Trophoblast cell (in vitro differentiated cells and primary cell): ENCODE results near the gene ITGB8.

ENCODE experiments used
- DNase-seq, 2 donors: peaks; one replicate each; pipeline ENCODE4 v3.0.0-alpha.2; 2016
- H2AFZ ChIP-seq: 2 replicates; pipeline ENCODE4 v1.6.1; 2013; ENCODE audit warnings: low read length, moderate library complexity, mild to moderate bottlenecking; ENCODE audit not compliant: insufficient read depth, poor library complexity
- H2AK5ac ChIP-seq: 2 replicates; pipeline ENCODE4 v1.6.1; 2013; ENCODE audit warnings: mild to moderate bottlenecking, low read length
- H2BK120ac ChIP-seq: 2 replicates; pipeline ENCODE4 v1.6.1; 2013; ENCODE audit warnings: low read length, mild to moderate bottlenecking, moderate library complexity; ENCODE audit not compliant: insufficient read depth, poor library complexity
- H2BK12ac ChIP-seq: 2 replicates; pipeline ENCODE4 v1.6.1; 2013; ENCODE audit warnings: mild to moderate bottlenecking, low read length, moderate library complexity
- H2BK5ac ChIP-seq: 2 replicates; pipeline ENCODE4 v1.6.1; 2013; ENCODE audit warnings: low read length, low read depth, moderate library complexity, mild to moderate bottlenecking; ENCODE audit not compliant: poor library complexity
- H3K14ac ChIP-seq: 2 replicates; pipeline ENCODE4 v1.6.1; 2013; ENCODE audit warnings: mild to moderate bottlenecking, low read length
- H3K18ac ChIP-seq: 2 replicates; pipeline ENCODE4 v1.6.1; 2013; ENCODE audit warnings: mild to moderate bottlenecking, low read length
- H3K23ac ChIP-seq: 2 replicates; pipeline ENCODE4 v1.6.1; 2013; ENCODE audit warnings: low read length
- H3K27ac ChIP-seq: 2 replicates; pipeline ENCODE4 v1.5.1; 2013; ENCODE audit warnings: low read depth, mild to moderate bottlenecking, inconsistent platforms, low read length, moderate library complexity
- H3K27me3 ChIP-seq: 2 replicates; pipeline ENCODE4 v1.6.1; 2013; ENCODE audit warnings: inconsistent platforms, mild to moderate bottlenecking, low read length, moderate library complexity; ENCODE audit not compliant: insufficient read depth
- H3K36me3 ChIP-seq, 2 experiments: 1 replicate in 1 of 2; 2 replicates in 1 of 2; pipeline ENCODE4 v1.6.1; 2013; ENCODE audit warnings: low read length in 2 of 2, mild to moderate bottlenecking in 2 of 2, moderate library complexity in 1 of 2; ENCODE audit not compliant: insufficient read depth in 2 of 2, control insufficient read depth in 1 of 2
- H3K4ac ChIP-seq: 2 replicates; pipeline ENCODE4 v1.6.1; 2013; ENCODE audit warnings: low read depth, mild to moderate bottlenecking, low read length, moderate library complexity
- H3K4me1 ChIP-seq, 2 experiments: 1 replicate in 1 of 2; 2 replicates in 1 of 2; pipeline ENCODE4 v1.6.1; 2013; ENCODE audit warnings: low read length in 2 of 2, mild to moderate bottlenecking in 2 of 2, moderate library complexity in 1 of 2; ENCODE audit not compliant: insufficient read depth in 2 of 2, control insufficient read depth in 1 of 2
- H3K4me2 ChIP-seq: 2 replicates; pipeline ENCODE4 v1.6.1; 2013; ENCODE audit warnings: inconsistent platforms, mild to moderate bottlenecking, low read length, moderate library complexity
- H3K4me3 ChIP-seq: 2 replicates; pipeline ENCODE4 v1.5.1; 2013; ENCODE audit warnings: mild to moderate bottlenecking, low read depth, low read length, inconsistent platforms
- H3K79me1 ChIP-seq: one replicate; pipeline ENCODE4 v1.6.1; 2013; ENCODE audit warnings: low read length
- H3K79me2 ChIP-seq: 2 replicates; pipeline ENCODE4 v1.6.1; 2013; ENCODE audit warnings: low read length, mild to moderate bottlenecking; ENCODE audit not compliant: control insufficient read depth, insufficient read depth, poor library complexity
- H3K9ac ChIP-seq: 2 replicates; pipeline ENCODE4 v1.6.1; 2013; ENCODE audit warnings: mild to moderate bottlenecking, low read length
- H3K9me3 ChIP-seq: 2 replicates; pipeline ENCODE4 v1.6.1; 2013; ENCODE audit warnings: low read depth, mild to moderate bottlenecking, control low read depth, inconsistent platforms, low read length; ENCODE audit not compliant: insufficient read depth
- H4K12ac ChIP-seq: 2 replicates; pipeline ENCODE4 v1.6.1; 2013; ENCODE audit warnings: low read depth, mild to moderate bottlenecking, low read length, moderate library complexity
- H4K8ac ChIP-seq: 2 replicates; pipeline ENCODE4 v1.6.1; 2013; ENCODE audit warnings: low read depth, mild to moderate bottlenecking, low read length, moderate library complexity
- H4K91ac ChIP-seq: one replicate; pipeline ENCODE4 v1.6.1; 2013; ENCODE audit warnings: low read depth, mild to moderate bottlenecking, low read length, moderate library complexity
- WGBS: extraction: QIAGEN DNeasy Blood & Tissue Kit; methylation state at CpG from one replicate; pipeline ENCODE4 v1.1.7; 2013; ENCODE audit warnings: missing lambda C conversion rate; ENCODE audit not compliant: insufficient read length, insufficient coverage; ENCODE audit errors: extremely low coverage; 5-methylcytosine and 5-hydroxymethylcytosine counted together

ITGB8 gene

GRCh38 chr7:20393616-20394015 lies 62.9 kb downstream of the ITGB8 start:
- Histone ChIP-seq H4K91ac (no peak overlapping the region), H3K4me3 (no peak overlapping the region), H3K36me3 (no peaks in the 10 kb centered on the region), H2AK5ac (no peak overlapping the region), H3K23ac (no peak overlapping the region), H3K4me2 (no peak overlapping the region), H2BK12ac (no peak overlapping the region), H2BK5ac (no peak overlapping the region), H4K12ac (no peak overlapping the region), H2BK120ac (no peak overlapping the region), H3K4ac (no peak overlapping the region), H3K79me2 (no peaks in the 10 kb centered on the region), H3K9me3 (no peaks in the 10 kb centered on the region), H3K18ac (no peak overlapping the region), H3K14ac (no peak overlapping the region), H3K4me1 (no peaks in the 10 kb centered on the region), H2AFZ (no peak overlapping the region), H3K79me1 (no peaks in the 10 kb centered on the region), H4K8ac (no peak overlapping the region), H3K9ac (no peak overlapping the region), H3K27ac (no peak overlapping the region), H3K27me3 (no peaks in the 10 kb centered on the region)
- DNase-seq, result no peak
- WGBS, result no CpG with 5 or more reads among the region's 2 CpGs

- Histone ChIP-seq H4K8ac (no peak overlapping the region), H4K12ac (no peak overlapping the region), H2BK120ac (no peak overlapping the region), H2AK5ac (no peak overlapping the region), H3K27me3 (no peaks in the 10 kb centered on the region), H3K36me3 (no peaks in the 10 kb centered on the region), H3K79me2 (no peaks in the 10 kb centered on the region), H3K14ac (no peak overlapping the region), H2AFZ (no peak overlapping the region), H3K4me3 (no peak overlapping the region), H3K9me3 (no peaks in the 10 kb centered on the region), H3K4me2 (no peak overlapping the region), H3K23ac (no peak overlapping the region), H3K9ac (no peak overlapping the region), H2BK12ac (no peak overlapping the region), H2BK5ac (no peak overlapping the region), H3K4ac (no peak overlapping the region), H3K27ac (no peak overlapping the region), H4K91ac (no peak overlapping the region), H3K4me1 (no peaks in the 10 kb centered on the region), H3K18ac (no peak overlapping the region), H3K79me1 (no peaks in the 10 kb centered on the region)
- no peak for DNase-seq
- WGBS, result no CpG with 5 or more reads among the region's 3 CpGs
Observed at GRCh38 chr7:20394284-20394683, 63.6 kb downstream of the ITGB8 start.

GRCh38 chr7:20395104-20395503 lies 64.4 kb downstream of the ITGB8 start:
- Histone ChIP-seq H3K4me1 (no peaks in the 10 kb centered on the region), H3K4me3 (no peak overlapping the region), H4K8ac (no peak overlapping the region), H3K23ac (no peak overlapping the region), H4K91ac (no peak overlapping the region), H3K79me1 (no peaks in the 10 kb centered on the region), H2BK12ac (no peak overlapping the region), H2AFZ (no peak overlapping the region), H2AK5ac (no peak overlapping the region), H3K18ac (no peak overlapping the region), H3K4me2 (no peak overlapping the region), H2BK5ac (no peak overlapping the region), H3K36me3 (no peaks in the 10 kb centered on the region), H3K27me3 (no peaks in the 10 kb centered on the region), H2BK120ac (no peak overlapping the region), H3K9me3 (no peaks in the 10 kb centered on the region), H3K9ac (no peak overlapping the region), H3K79me2 (no peaks in the 10 kb centered on the region), H3K27ac (no peak overlapping the region), H3K14ac (no peak overlapping the region), H4K12ac (no peak overlapping the region), H3K4ac (no peak overlapping the region)
- DNase-seq, result peak in 1 of 2 donors; percentile 54
- no CpG with 5 or more reads among the region's 4 CpGs for WGBS

GRCh38 chr7:20395511-20395910 lies 64.8 kb downstream of the ITGB8 start:
- Histone ChIP-seq H3K4me1 (no peaks in the 10 kb centered on the region), H2AFZ (no peak overlapping the region), H3K36me3 (no peaks in the 10 kb centered on the region), H3K4me2 (no peak overlapping the region), H2BK12ac (no peak overlapping the region), H3K4ac (no peak overlapping the region), H3K9ac (no peak overlapping the region), H3K9me3 (no peaks in the 10 kb centered on the region), H3K27ac (no peak overlapping the region), H3K23ac (no peak overlapping the region), H3K18ac (no peak overlapping the region), H3K27me3 (no peaks in the 10 kb centered on the region), H4K91ac (no peak overlapping the region), H2BK5ac (no peak overlapping the region), H3K4me3 (no peak overlapping the region), H4K8ac (no peak overlapping the region), H2AK5ac (no peak overlapping the region), H3K79me2 (no peaks in the 10 kb centered on the region), H3K79me1 (no peaks in the 10 kb centered on the region), H2BK120ac (no peak overlapping the region), H3K14ac (no peak overlapping the region), H4K12ac (no peak overlapping the region)
- WGBS, result no CpG with 5 or more reads among the region's 2 CpGs
- peak in 1 of 2 donors; percentile 54 for DNase-seq
